Ishikawa (cell line): ENCODE results near the gene APOC1.

ENCODE experiments used
- EP300 ChIP-seq: IDR thresholded peaks from 2 replicates; pipeline ENCODE4 v1.6.1; 2012; ENCODE audit warnings: borderline replicate concordance
- YY1 ChIP-seq: IDR thresholded peaks from 2 replicates; pipeline ENCODE4 v1.6.1; 2012; ENCODE audit warnings: low read depth

GRCh38 chr19:44939668-44940067 is 25.3 kb downstream of the APOC1 start:
- TF ChIP-seq YY1, result no peak
- no peak for TF ChIP-seq EP300
